ENCODE measurements around the gene TXNRD2.

The TXNRD2 gene

GRCh38 chr22:19854778-19855503, 86.7 kb downstream of the TXNRD2 start, which contains the start of the genes GNB1L and RTL10:
GNB1L (minus strand) TSS chr22:19854874; CDS start chr22:19821355, 33,519 bp downstream.
RTL10 (minus strand) TSS chr22:19854874; CDS start chr22:19852261, 2,613 bp downstream.
- peak; percentile 90 for DNase-seq

- DNase-seq = no peak
These were observed 87.5 kb downstream of the TXNRD2 start for GRCh38 chr22:19853879-19854777.

- DNase-seq = no peak
These were observed 88.3 kb downstream of the TXNRD2 start for GRCh38 chr22:19853058-19853878.

GRCh38 chr22:19852177-19852781, 89.3 kb downstream of the TXNRD2 start:
- no peak for DNase-seq

GRCh38 chr22:19851291-19852176, 90.1 kb downstream of the TXNRD2 start:
- DNase-seq = no peak

GRCh38 chr22:19850763-19851109, 90.9 kb downstream of the TXNRD2 start:
- no peak for DNase-seq

GRCh38 chr22:19849835-19850762, 91.5 kb downstream of the TXNRD2 start:
- no peak for DNase-seq

- DNase-seq = no peak
These were observed 93.1 kb downstream of the TXNRD2 start for GRCh38 chr22:19848298-19849224.

GRCh38 chr22:19847345-19847632, 94.3 kb downstream of the TXNRD2 start:
- no peak for DNase-seq

- DNase-seq = no peak
These were observed 94.8 kb downstream of the TXNRD2 start for GRCh38 chr22:19846620-19847344.

- no peak for DNase-seq
These were observed 96.4 kb downstream of the TXNRD2 start for GRCh38 chr22:19845054-19845722.

- no peak for DNase-seq
These were observed 97.1 kb downstream of the TXNRD2 start for GRCh38 chr22:19844377-19845053.

- DNase-seq = no peak
These were observed 97.7 kb downstream of the TXNRD2 start for GRCh38 chr22:19843857-19844376.

- DNase-seq = no peak
These were observed 98.3 kb downstream of the TXNRD2 start for GRCh38 chr22:19843107-19843856.

- DNase-seq = no peak
These were observed 99.1 kb downstream of the TXNRD2 start for GRCh38 chr22:19842393-19843106.

All from cortex of kidney (tissue), 1 donor.